HG02759 (cell line): Measurements from ENCODE around the gene NUDT3.

Experiments
- ATAC-seq: cut with Tn5 transposase; IDR thresholded peaks from one replicate; pipeline ENCODE4 v1.9.1; 2021; ENCODE audit warnings: mild to moderate bottlenecking, moderate library complexity; ENCODE audit not compliant: unreplicated experiment

The NUDT3 gene

DNA sequence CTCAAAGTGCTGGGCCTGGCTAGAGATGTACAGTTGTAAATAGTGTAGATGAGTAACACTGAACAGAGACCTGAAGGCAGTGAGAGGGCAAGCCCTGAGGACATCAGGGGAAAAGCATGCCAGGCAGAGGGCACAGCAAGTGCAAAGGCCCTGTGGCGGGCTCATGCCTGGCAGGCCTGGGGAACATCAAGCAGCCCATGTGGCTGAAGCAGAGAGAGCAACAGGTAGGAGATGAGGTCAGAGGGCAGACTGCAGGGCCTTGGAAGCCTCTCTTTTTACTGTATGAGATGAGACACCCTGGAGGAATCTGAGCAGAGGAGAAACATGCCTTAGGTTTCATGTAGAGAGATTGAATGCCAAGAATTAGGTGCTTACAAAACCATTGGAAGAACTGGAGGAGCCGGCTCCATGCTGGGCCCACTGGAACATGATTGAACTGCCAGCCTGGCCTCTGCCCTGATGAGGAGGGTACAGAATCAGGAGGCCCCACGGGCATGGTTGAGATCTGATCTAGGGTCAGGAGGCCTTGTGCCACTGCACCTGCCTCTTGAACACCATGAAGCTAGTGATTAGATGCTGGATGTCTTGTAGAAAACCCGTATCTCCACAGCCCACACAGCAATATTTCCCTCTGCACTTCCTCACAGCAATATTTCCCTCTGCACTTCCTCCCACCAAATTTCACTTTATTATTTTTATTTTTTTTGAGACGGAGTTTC lies 161.7 kb downstream of the NUDT3 start:
- no peak for ATAC-seq

GRCh38 chr6:34229877-34230276 lies 162.6 kb downstream of the NUDT3 start:
- ATAC-seq: no peak
